ENCODE data around the gene PMPCA.

PMPCA gene

GRCh38 chr9:136456258-136456657 lies 45.8 kb downstream of the PMPCA start:
- no peak for DNase-seq (ENCODE audit: low read depth, low spot score)

- no peak for DNase-seq (ENCODE audit: low read depth, low spot score)
Observed at GRCh38 chr9:136457326-136457725, 46.9 kb downstream of the PMPCA start.

DNA sequence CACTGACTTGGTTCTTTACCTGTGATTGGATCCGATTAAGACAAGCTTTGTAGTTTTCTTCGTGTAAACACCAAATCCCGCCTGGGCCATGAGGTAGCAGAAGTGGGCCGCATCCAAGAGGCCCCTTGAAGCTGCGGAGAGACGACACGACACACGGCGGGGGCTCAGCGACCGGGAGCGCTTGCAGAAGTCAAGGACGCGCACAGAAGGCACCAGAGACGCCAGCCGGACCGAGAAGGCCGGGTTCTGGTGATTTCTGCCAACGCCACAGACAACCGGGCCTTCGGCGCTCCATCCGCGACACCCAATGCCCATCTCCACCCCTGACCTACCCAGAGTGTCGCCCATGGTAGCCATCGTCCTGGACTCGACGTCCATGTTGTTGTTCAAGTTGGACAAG lies 49.0 kb downstream of the PMPCA start:
- DNase-seq (ENCODE audit: low read depth, low spot score), result no peak

DNA sequence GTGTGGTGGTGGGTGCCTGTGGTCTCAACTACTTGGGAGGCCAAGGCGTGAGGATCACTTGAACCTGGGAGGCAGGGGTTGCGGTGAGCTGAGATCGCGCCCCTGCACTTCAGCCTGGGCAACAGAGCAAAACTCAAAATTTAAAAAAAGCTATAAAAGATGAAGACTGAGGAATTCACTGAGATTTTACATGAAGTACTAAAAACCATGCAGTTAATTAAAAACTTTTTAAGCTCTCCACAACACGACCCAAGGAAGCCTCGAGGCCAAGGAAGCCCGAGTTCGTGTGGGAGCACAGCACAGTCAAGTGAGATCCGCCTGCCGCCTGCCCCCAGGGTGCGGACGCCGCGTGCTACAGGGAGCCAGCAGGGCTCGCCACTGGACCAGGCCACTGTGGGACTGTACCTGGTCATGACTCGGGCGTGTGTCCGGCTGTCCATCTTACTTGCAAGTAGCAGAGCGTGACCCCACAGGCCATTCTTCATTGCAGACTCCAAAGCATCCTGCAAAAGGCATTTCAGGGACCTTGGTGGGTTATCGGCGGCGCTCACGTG lies 50.4 kb downstream of the PMPCA start:
- DNase-seq (ENCODE audit: low read depth, low spot score), result no peak

GRCh38 chr9:136462664-136463063 lies 52.2 kb downstream of the PMPCA start:
- DNase-seq (ENCODE audit: low read depth, low spot score), result no peak

GRCh38 chr9:136463578-136463977 lies 53.1 kb downstream of the PMPCA start:
- DNase-seq (ENCODE audit: low read depth, low spot score), result no peak

DNA sequence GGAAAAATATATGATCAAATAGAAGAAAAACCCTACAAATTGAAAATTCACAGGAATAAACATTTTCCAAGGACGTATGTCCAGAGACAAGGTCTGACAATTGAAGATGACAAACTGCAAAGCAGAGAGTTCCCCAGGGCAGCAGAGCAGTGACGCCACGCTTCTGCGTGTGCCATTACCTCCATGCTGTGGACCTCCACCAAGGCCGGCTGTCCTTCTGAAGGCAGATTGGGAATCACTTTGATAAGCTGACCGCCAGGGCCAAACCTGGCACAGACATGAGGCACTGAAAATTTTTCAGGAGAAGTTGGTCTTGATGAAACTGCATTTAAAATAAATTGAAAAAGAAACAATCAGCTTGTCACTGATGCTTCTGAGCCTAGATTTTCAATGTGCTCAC lies 53.8 kb downstream of the PMPCA start:
- DNase-seq (ENCODE audit: low read depth, low spot score), result no peak

GRCh38 chr9:136465500-136466154 lies 55.2 kb downstream of the PMPCA start:
- DNase-seq (ENCODE audit: low read depth, low spot score), result no peak

- DNase-seq (ENCODE audit: low read depth, low spot score), result no peak
Observed at GRCh38 chr9:136466155-136466541, 55.7 kb downstream of the PMPCA start.

DNA sequence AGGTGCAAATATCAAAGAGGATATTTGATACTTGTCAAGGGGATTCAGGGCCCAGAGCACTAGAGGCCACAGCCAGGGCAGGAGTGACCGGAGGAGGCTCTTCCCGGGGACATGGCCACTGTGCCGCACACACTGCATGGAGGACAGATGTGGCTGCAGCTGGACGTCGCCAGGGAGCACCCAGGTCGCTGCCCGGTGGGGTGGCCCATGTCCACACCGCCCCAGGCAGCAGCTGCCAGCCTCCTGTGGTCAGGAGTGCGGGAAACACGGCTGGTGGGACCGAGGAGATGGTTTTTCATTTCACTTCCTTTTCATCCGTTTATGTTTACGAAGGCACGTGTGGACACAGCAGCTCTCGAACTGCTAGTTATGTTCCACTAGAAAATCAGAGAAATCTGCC lies 57.3 kb downstream of the PMPCA start:
- no peak for DNase-seq (ENCODE audit: low read depth, low spot score)

DNA sequence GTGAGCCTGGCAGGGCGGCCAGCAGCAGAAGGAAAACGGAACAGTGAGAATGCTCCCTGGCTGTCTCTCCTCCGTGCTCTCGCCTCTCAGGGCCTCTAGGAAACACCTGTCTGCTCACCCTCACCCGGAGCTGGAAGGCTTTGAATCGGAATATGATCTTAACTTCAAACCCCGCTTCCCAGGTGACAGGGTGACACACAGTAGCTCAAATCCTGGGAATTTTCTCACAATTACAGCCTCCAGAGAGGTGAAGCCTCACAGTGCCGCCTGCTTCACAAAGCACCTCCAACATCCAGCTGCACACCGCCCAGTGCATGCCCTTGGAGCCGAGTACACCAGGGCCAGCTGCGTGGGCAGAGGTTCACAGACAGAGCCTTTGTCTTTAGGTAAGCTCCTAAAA lies 59.9 kb downstream of the PMPCA start:
- DNase-seq (ENCODE audit: low read depth, low spot score), result no peak

GRCh38 chr9:136470792-136471469 lies 60.5 kb downstream of the PMPCA start:
- no peak for DNase-seq (ENCODE audit: low read depth, low spot score)

DNA sequence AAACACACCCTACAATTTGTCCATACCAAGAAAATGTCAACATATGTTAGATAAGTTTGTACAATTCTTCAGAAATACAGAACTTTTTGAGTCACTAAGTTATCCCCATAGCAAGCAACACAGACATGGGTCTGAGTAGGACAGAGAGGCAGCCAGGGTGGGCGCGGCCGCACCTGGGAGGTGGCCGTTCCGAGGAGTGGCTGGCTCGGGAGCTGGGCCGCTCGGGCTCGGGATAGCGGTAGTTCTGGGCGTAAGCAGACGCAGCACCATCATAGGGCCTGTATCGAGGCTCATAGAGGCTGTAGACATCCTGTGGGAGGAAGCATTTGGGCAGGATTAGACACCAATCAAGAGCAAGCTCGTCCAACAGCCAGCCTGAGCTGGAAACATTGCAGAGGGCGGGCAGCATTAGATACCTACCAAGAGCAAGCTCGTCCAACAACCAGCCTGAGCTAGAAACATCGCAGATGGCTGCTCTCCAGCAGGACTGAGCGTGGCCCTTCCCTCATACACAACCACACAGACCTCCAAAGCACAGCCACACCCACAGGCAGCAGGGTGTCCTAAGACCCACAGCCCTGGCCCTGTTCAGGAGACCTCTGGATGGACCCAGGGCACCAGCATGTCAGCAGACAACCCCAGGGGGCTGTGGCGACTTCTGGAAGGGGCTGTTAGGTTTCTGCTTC lies 61.5 kb downstream of the PMPCA start:
- DNase-seq (ENCODE audit: low read depth, low spot score), result no peak

DNA sequence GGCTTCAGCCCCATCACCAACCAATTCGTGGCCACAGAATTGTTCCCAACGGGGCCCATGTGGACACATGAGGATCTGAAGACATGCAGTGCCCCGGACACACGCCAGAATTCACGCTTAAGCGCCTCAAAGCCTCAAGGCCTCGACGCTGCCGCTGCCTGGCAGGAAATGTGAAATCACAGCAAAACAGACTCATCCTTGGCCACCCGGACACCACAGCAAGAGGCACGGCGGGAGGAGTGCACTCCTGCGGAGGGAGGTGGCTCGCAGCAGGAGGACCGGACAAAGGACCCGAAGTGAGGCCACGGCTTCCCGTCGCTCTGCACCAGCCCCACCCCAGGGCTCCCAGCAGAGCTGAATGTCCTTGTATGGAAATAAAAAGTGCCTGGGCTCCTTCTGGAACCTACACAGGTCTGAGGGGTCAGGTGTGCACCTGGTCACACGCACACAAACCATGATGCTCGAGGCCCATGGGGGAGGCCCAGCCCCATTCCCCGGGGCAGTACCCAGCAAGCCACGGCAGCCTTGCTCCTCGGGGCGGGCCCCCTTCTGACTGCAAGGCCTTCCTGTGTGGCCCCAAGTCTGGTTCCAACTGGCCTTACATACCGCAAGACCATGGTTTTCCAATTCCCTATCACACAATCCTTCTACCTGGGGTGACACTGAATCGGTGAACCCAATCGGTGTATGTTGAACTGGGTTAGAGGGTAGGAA lies 62.3 kb downstream of the PMPCA start:
- no peak for DNase-seq (ENCODE audit: low read depth, low spot score)

DNA sequence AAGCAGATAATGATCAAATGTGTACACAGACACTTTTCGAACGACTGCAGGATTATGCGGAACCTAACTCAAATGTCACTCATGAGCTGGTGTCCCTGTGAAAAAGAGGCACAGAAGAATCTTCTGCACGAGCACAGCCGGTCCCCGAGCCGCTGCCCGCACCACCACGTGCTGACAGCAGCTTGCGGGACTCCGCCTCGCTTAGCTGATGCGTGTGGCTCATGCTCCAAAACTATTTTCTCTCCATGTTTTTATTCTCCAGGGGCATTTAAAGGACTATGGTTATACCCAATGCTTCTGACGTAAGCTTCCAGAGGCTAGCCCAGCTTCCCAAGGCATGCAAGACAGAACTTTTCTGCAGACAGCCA lies 62.9 kb downstream of the PMPCA start:
- DNase-seq (ENCODE audit: low read depth, low spot score), result no peak

Measured in astrocyte of the hippocampus (primary cell).